GM12878 (cell line): ENCODE data around the gene ST6GALNAC3.

Experiments used
- BMI1 ChIP-seq: fragments of 450-650 bp; IDR thresholded peaks from 2 replicates; pipeline ENCODE4 v1.6.1; 2016; ENCODE audit warnings: mild to moderate bottlenecking, moderate library complexity, borderline replicate concordance
- CHD2 ChIP-seq: IDR thresholded peaks from 2 replicates; pipeline ENCODE4 v1.6.1; 2011; ENCODE audit warnings: low read depth, low read length, improper control_type of control experiment, borderline replicate concordance
- CTCF ChIP-seq, 3 experiments: IDR thresholded peaks in 2 of 3; conservative IDR thresholded peaks in 1 of 3; 2 replicates each; pipeline ENCODE4 v1.5.1; 2011; ENCODE audit warnings: low read depth in 3 of 3, low read length in 3 of 3, mild to moderate bottlenecking in 3 of 3, control low read depth in 2 of 3, moderate library complexity in 2 of 3, inconsistent platforms in 1 of 3, mixed read lengths in 1 of 3; ENCODE audit not compliant: control insufficient read depth in 2 of 3, insufficient read depth in 1 of 3; ENCODE audit errors: extremely low read depth in 1 of 3
- PKNOX1 ChIP-seq: fragments of 450-650 bp; IDR thresholded peaks from 2 replicates; pipeline ENCODE4 v1.6.1; 2016; ENCODE audit warnings: mild to moderate bottlenecking

DNA sequence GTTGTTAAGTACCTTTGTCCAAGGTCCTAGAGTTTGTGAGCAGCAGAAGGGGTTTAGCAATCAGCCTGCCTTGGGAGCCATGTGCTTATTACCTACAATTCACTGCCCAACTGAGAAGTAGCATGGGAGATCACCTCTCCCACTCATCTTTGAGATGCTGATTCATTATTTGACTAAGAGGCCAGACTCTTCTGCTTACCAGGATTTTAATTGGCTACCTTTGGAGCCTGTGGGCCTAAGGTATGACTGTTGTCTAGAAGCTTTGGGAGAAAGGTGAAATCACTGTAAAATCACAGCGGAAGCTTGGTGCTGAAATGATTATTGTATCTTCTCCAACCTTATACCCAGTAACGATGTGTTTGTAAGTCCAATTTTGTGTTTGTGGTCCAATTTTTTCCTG, 213.4 kb downstream of the ST6GALNAC3 start:
- TF ChIP-seq CTCF (IDR thresholded peaks at IDR 0.05 in 2 of 3, conservative IDR thresholded peaks at IDR 0.05 in 1 of 3; ENCODE audit: control insufficient read depth in 2 of 3, extremely low read depth in 1 of 3, insufficient read depth in 1 of 3, low read depth in 3 of 3, low read length in 3 of 3): no peak
- no peak for TF ChIP-seq PKNOX1
- no peak for TF ChIP-seq CHD2
- TF ChIP-seq BMI1: no peak
